IMR-90 (cell line): ENCODE data around the gene USH2A.

Experiments used
- CHD1 ChIP-seq: IDR thresholded peaks from 2 replicates; pipeline ENCODE4 v1.6.1; 2012; ENCODE audit warnings: low read depth, low read length, improper control_type of control experiment
- CTCF ChIP-seq: conservative IDR thresholded peaks from 2 replicates; pipeline ENCODE4 v1.5.1; 2012; ENCODE audit warnings: mild to moderate bottlenecking, low read depth, low read length, improper control_type of control experiment
- ELK1 ChIP-seq: fragments of 150-350 bp; IDR thresholded peaks from 2 replicates; pipeline ENCODE4 v1.6.1; 2016; ENCODE audit warnings: low read depth, mild to moderate bottlenecking, low read length, moderate library complexity, borderline replicate concordance
- MXI1 ChIP-seq: IDR thresholded peaks from 2 replicates; pipeline ENCODE4 v1.6.1; 2012; ENCODE audit warnings: low read depth, mild to moderate bottlenecking, low read length, moderate library complexity, borderline replicate concordance
- POLR2A ChIP-seq: IDR thresholded peaks from 2 replicates; pipeline ENCODE4 v1.6.1; 2012; ENCODE audit warnings: mild to moderate bottlenecking, low read depth, low read length
- RAD21 ChIP-seq: IDR thresholded peaks from 2 replicates; pipeline ENCODE4 v1.6.1; 2012; ENCODE audit warnings: low read length, improper control_type of control experiment
- RFX5 ChIP-seq: IDR thresholded peaks from 2 replicates; pipeline ENCODE4 v1.8.0; 2012; ENCODE audit warnings: low read depth, mild to moderate bottlenecking, low read length, moderate library complexity

GRCh38 chr1:215637041-215637573, 786.1 kb downstream of the USH2A start:
- TF ChIP-seq RFX5 (no peak), CTCF (no peak), ELK1 (no peak), MXI1 (peak; percentile 70; the same call in 1 of the 2 replicates), RAD21 (no peak), POLR2A (no peak), CHD1 (no peak)
